Daoy (cell line): ENCODE results near the gene PECR. TPM values are rescaled to one million over a fixed set of nuclear protein-coding genes. Genes with fewer than 3 reads are reported as not detected.
"Not testable (repeated sequence)": the region's sequence is repeated elsewhere in the genome, so short reads cannot be mapped to it uniquely, and the experiment has no call there.

Experiments
- DNase-seq: peaks from one replicate; pipeline ENCODE4 v3.0.0-alpha.2; 2015; ENCODE audit warnings: low read depth
- total RNA-seq: library from RNA; depleted of rRNA; stranded (reverse); fragments of >200 nt; shearing (Covaris generic); gene quantifications from 2 replicates; pipeline ENCODE4 v1.2.3, GENCODE V29; 2014; rRNA removed

Gene PECR
- total RNA-seq, 1 experiment from 2014 or later, result 7.7 TPM

DNA sequence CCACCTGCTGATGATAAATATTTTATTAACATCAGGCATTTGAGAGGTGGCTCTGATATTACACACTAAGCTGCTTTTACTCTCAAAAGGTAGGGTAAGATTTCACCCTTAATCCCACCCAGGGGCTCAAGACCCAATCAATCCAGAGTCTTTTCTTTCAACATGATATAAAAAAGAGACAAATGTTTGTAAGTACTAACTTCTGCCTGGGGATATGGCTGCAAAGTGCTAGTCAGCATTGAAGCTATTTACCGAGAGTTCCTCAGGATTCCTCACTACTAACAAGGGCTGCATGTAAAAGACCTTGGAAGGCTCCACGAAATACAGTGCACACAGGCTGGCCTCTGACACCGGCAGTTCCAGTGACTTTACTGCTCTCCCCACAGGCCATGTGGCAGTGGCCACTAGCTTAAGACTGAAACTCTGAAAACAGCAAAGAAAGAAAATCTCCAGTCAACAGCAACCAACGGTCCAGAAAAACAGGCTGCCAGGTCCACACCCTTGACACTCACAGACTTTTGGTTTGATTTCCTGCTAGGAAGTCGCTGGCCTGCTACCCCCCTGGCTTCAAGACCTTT, 79.4 kb downstream of the PECR start:
- no peak for DNase-seq

DNA sequence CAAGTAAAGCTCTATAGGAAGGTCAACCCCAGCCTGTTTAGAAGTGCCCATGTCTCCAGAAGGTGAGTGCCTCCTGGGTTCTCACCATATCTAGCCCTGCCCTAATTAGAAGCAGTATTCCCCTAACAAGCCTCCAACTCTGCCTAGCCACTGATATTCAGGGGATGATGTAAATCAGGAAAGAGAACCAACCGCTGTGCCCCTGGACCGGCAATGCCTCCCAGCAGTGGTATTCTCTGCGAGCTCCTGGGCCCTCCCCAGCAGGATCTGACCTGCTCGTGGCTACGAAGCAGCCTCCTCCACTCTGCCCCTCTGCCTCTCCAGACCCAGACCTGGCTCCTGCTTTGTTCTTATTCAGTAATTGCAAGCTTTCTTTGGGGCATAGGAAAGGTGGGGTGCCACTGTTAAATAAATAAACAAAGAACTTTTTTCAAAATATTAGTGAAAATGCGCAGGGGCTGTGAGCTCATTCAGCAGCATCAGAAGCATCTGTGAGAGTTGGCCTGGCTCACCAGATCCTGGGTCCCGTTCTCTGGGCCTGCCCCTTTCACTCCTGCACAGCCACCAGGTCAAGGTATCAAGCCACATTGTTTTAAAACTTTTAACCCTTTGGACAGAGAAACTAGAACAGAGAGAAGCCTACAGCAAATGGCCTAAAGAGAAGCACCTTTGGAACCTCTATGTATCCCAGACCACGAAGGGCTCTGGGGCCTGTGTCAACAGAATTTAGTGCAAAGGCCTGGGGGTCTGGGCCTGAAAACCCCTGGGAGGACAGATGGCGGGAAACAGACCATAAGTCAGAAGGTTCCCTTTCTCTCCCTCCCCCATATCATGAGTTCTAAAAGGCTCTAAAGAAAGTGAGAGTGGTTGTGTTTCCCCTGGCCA, 80.2 kb downstream of the PECR start:
- no peak for DNase-seq

DNA sequence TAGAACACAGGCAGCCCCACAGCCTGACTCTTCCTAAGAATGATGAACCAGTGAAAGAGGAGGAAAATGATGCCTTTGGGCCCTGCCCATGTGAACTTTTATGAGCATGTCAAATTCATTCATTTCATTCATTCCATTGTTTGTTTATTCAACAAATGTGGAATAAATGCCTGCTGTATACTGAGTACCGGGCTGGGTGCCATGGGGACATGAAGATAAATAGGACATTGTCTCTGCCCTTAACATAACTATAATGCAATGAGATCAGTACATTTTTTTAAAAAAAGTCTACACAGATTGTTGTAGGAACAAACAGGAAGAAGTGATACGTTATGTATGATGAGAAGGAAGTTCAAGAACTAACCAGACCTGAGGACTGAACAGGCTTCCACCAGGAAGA, 83.0 kb downstream of the PECR start:
- DNase-seq, result no peak

- DNase-seq, result no peak
These were observed 84.4 kb downstream of the PECR start for GRCh38 chr2:215997219-215997618.

DNA sequence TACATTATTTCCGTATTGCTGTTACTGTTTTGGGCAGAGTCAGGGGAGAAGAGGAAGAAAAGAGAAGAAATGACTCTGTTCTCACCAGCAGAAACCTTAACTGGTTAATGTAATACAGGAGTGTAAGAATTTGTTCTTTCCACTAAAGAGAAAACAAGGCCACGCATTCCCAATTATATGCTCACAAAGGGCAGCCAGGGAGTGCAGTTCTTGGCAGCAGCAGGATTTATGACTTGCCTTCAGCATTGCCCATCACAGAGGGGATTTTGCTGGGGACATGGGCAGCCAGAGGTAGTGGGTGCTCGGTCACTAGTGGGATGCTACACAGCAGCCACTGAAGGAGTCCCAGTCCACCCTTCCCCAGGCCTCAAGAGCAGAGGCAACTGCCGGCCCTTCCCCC, 86.7 kb downstream of the PECR start:
- DNase-seq, result no peak

GRCh38 chr2:215988556-215989207, 92.9 kb downstream of the PECR start:
- DNase-seq, result not testable (repeated sequence)

Other genes with a start within 250 kb of the PECR start
- gene MREG, start 68.3 kb downstream of the PECR start, total RNA-seq, result 14.8 and 18.0 TPM in 2 replicates
- 0.40 and 0.65 TPM in 2 replicates for gene TMEM169, start 110 bp upstream of the PECR start, total RNA-seq
- gene XRCC5, start 27.5 kb upstream of the PECR start, total RNA-seq, result 425 and 512 TPM in 2 replicates